Measurements from ENCODE around the gene CCBE1.
A peak's percentile ranks its signal among the peaks of the same experiment; 100 is the strongest.

CCBE1 gene

DNA sequence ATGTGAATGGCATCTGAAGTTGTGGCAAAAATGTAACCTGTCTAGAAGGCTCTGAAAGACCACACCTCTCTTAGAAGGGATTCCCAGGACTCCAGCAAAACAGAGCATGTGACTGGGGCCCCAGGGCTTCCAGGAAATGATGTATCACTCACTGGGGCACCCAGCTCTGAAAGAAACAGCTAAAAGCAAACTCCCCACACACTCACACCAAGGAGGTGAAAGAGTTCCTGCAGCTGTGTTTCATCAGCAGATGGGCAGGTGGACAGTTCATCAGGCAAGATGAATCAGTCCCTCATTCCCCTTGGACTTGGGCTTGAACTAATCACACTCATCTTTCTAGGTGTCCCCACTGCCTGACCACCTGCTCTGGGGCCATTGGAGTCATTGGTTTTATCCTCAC, 76.2 kb downstream of the CCBE1 start:
- H3K4me1 ChIP-seq, result peaks cover 12 to 40% (median 29%) of the 10 kb centered on the region in 10 experiments
- TF ChIP-seq Cebpa-rat (IDR thresholded peaks at IDR 0.05), result no peak
- H3K27ac ChIP-seq, result no peak overlapping the region
- no peaks in the 10 kb centered on the region for H3K27me3 ChIP-seq
- H3K4me3 ChIP-seq, result no peak overlapping the region
- H3K9ac ChIP-seq, result no peak overlapping the region
- peak overlapping the region in 4 of 11 experiments; percentile 1 to 31 (median 12); a peak in 1 of 22 replicates for H3K4me2 ChIP-seq
- H3K36me3 ChIP-seq, result no peaks in the 10 kb centered on the region
- no peaks in the 10 kb centered on the region for H3K9me3 ChIP-seq (replicated peaks in 1 of 11)
- no peaks in the 10 kb centered on the region; a peak in 1 of 22 replicates for H4K20me1 ChIP-seq

GRCh38 chr18:59620381-59620780, 76.8 kb downstream of the CCBE1 start:
- Histone ChIP-seq H3K4me1 (peaks cover 12 to 36% (median 29%) of the 10 kb centered on the region in 10 experiments), H4K20me1 (no peaks in the 10 kb centered on the region; a peak in 1 of 22 replicates), H3K4me2 (no peak overlapping the region), H3K27ac (no peak overlapping the region), H3K9me3 (replicated peaks in 1 of 11) (no peaks in the 10 kb centered on the region), H3K27me3 (no peaks in the 10 kb centered on the region), H3K4me3 (no peak overlapping the region), H3K36me3 (no peaks in the 10 kb centered on the region), H3K9ac (no peak overlapping the region)
- TF ChIP-seq Cebpa-rat (IDR thresholded peaks at IDR 0.05), result no peak

DNA sequence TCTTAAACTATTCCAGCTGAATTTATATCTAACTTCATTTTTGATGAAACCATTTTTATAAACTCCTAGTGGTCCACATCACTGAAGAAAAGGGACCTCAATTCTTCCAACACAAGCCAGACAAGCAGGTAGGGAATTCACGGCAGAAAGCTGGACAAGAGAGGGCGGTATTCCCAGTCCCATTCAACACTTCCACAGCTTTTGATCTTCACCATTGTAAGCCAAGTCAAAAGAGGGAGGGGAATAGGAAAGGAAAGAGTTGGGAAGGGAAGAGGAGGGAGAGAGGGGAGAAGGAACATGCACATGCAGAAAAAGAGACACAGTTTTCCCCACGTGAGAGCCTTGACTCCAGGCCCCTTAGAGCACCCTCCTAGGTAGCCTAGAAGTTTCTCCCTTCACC, 77.4 kb downstream of the CCBE1 start:
- no peak for TF ChIP-seq Cebpa-rat (IDR thresholded peaks at IDR 0.05)
- Histone ChIP-seq H4K20me1 (no peaks in the 10 kb centered on the region; a peak in 1 of 22 replicates), H3K9me3 (replicated peaks in 1 of 11) (no peaks in the 10 kb centered on the region), H3K4me3 (no peak overlapping the region), H3K27me3 (no peaks in the 10 kb centered on the region), H3K36me3 (no peaks in the 10 kb centered on the region), H3K4me2 (no peak overlapping the region), H3K4me1 (peaks cover 12 to 31% (median 23%) of the 10 kb centered on the region in 10 experiments), H3K9ac (no peak overlapping the region), H3K27ac (no peak overlapping the region)

DNA sequence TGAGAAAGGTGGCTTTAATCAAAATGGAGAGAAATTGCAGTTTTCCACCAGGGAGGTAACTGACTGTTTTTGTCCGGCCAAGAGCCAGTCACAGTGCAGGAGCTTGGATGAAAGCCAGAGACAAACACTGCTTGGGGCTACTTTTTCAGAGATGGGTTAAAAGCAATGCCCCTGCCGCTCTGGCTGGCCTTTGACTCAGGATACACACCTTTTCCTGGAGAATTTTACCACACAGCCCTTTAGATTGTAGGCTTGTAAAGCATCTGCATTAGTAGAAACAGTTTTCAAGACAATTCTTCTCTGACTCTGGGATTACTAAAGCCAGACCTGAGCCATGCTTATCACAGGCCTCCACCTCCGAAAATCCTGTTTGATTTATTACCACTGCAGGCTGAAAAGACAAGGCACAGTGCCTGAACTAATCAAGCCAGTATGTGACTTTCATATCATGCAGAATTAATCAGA, 79.7 kb downstream of the CCBE1 start:
- Histone ChIP-seq H3K27ac (no peak overlapping the region), H3K27me3 (no peaks in the 10 kb centered on the region), H4K20me1 (no peaks in the 10 kb centered on the region), H3K9ac (no peak overlapping the region), H3K4me1 (peaks cover 0 to 8% (median 0%) of the 10 kb centered on the region in 10 experiments; a peak in 5 of 20 replicates), H3K9me3 (replicated peaks in 1 of 11) (no peaks in the 10 kb centered on the region), H3K4me3 (no peak overlapping the region), H3K4me2 (no peak overlapping the region), H3K36me3 (no peaks in the 10 kb centered on the region)
- TF ChIP-seq Cebpa-rat (IDR thresholded peaks at IDR 0.05), result no peak

GRCh38 chr18:59616501-59616900, 80.7 kb downstream of the CCBE1 start:
- Histone ChIP-seq H3K4me2 (no peak overlapping the region), H3K4me1 (peaks cover 0 to 6% (median 0%) of the 10 kb centered on the region in 10 experiments; a peak in 5 of 20 replicates), H3K27me3 (no peaks in the 10 kb centered on the region), H4K20me1 (no peaks in the 10 kb centered on the region), H3K9ac (no peak overlapping the region), H3K27ac (no peak overlapping the region), H3K9me3 (replicated peaks in 1 of 11) (no peaks in the 10 kb centered on the region), H3K36me3 (no peaks in the 10 kb centered on the region), H3K4me3 (no peak overlapping the region)
- TF ChIP-seq Cebpa-rat (IDR thresholded peaks at IDR 0.05), result no peak

- Histone ChIP-seq H4K20me1 (no peaks in the 10 kb centered on the region), H3K36me3 (no peaks in the 10 kb centered on the region), H3K9me3 (replicated peaks in 1 of 11) (no peaks in the 10 kb centered on the region), H3K4me1 (peaks cover 0 to 14% (median 10%) of the 10 kb centered on the region in 10 experiments; a peak in 13 of 20 replicates), H3K27me3 (no peaks in the 10 kb centered on the region), H3K4me2 (no peak overlapping the region), H3K27ac (no peak overlapping the region), H3K4me3 (no peak overlapping the region), H3K9ac (no peak overlapping the region)
- no peak for TF ChIP-seq Cebpa-rat (IDR thresholded peaks at IDR 0.05)
Measured at GRCh38 chr18:59613903-59614302, 83.3 kb downstream of the CCBE1 start.

- TF ChIP-seq Cebpa-rat (IDR thresholded peaks at IDR 0.05), result no peak
- no peak overlapping the region for H3K9ac ChIP-seq
- no peak overlapping the region for H3K27ac ChIP-seq
- H3K4me1 ChIP-seq, result peaks cover 0 to 14% (median 10%) of the 10 kb centered on the region in 10 experiments; a peak in 13 of 20 replicates
- H3K36me3 ChIP-seq, result no peaks in the 10 kb centered on the region
- H3K27me3 ChIP-seq, result no peaks in the 10 kb centered on the region
- H3K9me3 ChIP-seq (replicated peaks in 1 of 11), result no peaks in the 10 kb centered on the region
- no peaks in the 10 kb centered on the region for H4K20me1 ChIP-seq
- no peak overlapping the region for H3K4me2 ChIP-seq
- H3K4me3 ChIP-seq, result no peak overlapping the region
Measured at GRCh38 chr18:59612381-59612780, 84.8 kb downstream of the CCBE1 start.

DNA sequence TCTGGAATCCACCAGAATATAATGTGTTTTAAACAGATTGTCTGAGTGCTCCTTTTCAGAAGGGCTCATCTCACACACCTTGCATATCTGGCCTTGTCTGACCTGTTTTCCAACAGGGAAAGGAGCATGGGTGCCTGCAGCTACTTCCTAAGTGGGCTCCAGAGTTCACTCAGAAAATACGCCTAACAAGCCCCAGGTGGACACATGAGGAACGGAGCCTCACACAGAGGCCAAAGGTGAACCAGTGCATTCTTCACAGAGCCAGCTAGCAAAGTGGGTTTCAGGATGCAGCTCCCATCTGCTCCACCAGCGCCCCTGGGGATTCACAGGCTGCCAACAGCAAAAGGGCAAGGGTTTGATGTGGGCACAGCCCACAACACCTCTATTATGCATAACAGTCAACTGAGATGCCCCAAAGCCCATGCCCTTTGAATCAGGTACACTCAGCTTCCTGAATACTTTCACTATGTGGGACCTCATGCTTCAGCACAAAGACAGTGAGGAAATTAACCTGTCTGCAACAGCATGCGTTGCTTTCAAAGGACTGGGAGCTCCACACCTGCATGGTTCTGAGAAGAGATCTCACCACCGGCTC, 86.6 kb downstream of the CCBE1 start:
- Histone ChIP-seq H3K9ac (no peak overlapping the region), H3K4me1 (peaks cover 0 to 14% (median 10%) of the 10 kb centered on the region in 10 experiments; a peak in 13 of 20 replicates), H3K4me2 (peak overlapping the region in 8 of 11 experiments; percentile 33 to 74 (median 48); a peak in 15 of 22 replicates), H3K9me3 (replicated peaks in 1 of 11) (no peaks in the 10 kb centered on the region), H3K36me3 (no peaks in the 10 kb centered on the region), H3K4me3 (no peak overlapping the region), H3K27me3 (no peaks in the 10 kb centered on the region), H4K20me1 (no peaks in the 10 kb centered on the region), H3K27ac (no peak overlapping the region)
- TF ChIP-seq Cebpa-rat (IDR thresholded peaks at IDR 0.05), result no peak

DNA sequence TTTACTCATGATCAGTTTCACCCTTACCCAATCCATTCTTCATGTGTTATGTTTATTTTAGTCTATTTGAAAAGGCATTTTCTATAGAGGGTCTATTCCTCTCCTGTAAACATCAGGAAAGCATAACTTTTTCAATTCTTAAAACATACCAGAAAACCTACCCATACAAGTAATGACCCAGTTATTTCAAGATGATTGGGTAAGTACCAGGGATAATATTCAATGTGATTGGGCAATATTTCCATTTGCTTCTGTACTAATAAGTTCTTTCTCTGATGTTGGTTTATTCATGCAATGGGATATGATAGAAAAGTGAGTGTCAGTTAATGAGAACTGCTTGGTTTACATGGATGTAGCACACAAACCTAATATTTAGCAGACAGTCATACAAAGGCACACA, 87.6 kb downstream of the CCBE1 start:
- no peak overlapping the region for H3K9ac ChIP-seq
- no peaks in the 10 kb centered on the region for H3K27me3 ChIP-seq

GRCh38 chr18:59607471-59607870, 89.8 kb downstream of the CCBE1 start:
- Histone ChIP-seq H3K27me3 (no peaks in the 10 kb centered on the region), H3K9me3 (replicated peaks in 1 of 11) (no peaks in the 10 kb centered on the region), H3K27ac (no peak overlapping the region), H3K4me2 (no peak overlapping the region), H3K9ac (no peak overlapping the region), H4K20me1 (no peaks in the 10 kb centered on the region), H3K36me3 (no peaks in the 10 kb centered on the region), H3K4me3 (no peak overlapping the region), H3K4me1 (peaks cover 0 to 14% (median 10%) of the 10 kb centered on the region in 10 experiments; a peak in 13 of 20 replicates)
- TF ChIP-seq Cebpa-rat (IDR thresholded peaks at IDR 0.05), result no peak

More for the DNA sequence above, 87.6 kb downstream of the CCBE1 start:
- Histone ChIP-seq H4K20me1 (no peaks in the 10 kb centered on the region), H3K9me3 (replicated peaks in 1 of 11) (no peaks in the 10 kb centered on the region), H3K4me2 (no peak overlapping the region), H3K36me3 (no peaks in the 10 kb centered on the region), H3K27ac (no peak overlapping the region), H3K4me3 (no peak overlapping the region), H3K4me1 (peaks cover 0 to 14% (median 10%) of the 10 kb centered on the region in 10 experiments; a peak in 13 of 20 replicates)
- no peak for TF ChIP-seq Cebpa-rat (IDR thresholded peaks at IDR 0.05)
